ENCODE results near the gene ITGAL. TPM values are rescaled to one million over a fixed set of nuclear protein-coding genes. Genes with fewer than 3 reads are reported as not detected.

Gene ITGAL
- total and polyA plus RNA-seq, 2 of the 13 experiments (the other 11 are each of a cell fraction or from before 2014, with no cell fraction given) = 0.86 to 1.2 TPM

- TF ChIP-seq ATF4 (CRISPR knock-in tag; IDR thresholded peaks at IDR 0.05) = peak in 1 of 2 experiments; percentile 76; a peak in 1 of 4 replicates
- no peak for TF ChIP-seq ZFYVE20 (CRISPR knock-in tag; IDR thresholded peaks at IDR 0.05; ENCODE audit: borderline replicate concordance, low read depth)
- no peak for TF ChIP-seq ZNF510 (CRISPR knock-in tag; IDR thresholded peaks at IDR 0.05; ENCODE audit: low read depth)
- TF ChIP-seq SATB2 (CRISPR knock-in tag; IDR thresholded peaks at IDR 0.05) = peak; percentile 68; the same call in 1 of the 2 replicates
- TF ChIP-seq TOE1 (CRISPR knock-in tag; IDR thresholded peaks at IDR 0.05) = peak; percentile 43; the same call in 1 of the 2 replicates
- peak; percentile 33; the same call in 1 of the 2 replicates for TF ChIP-seq ZKSCAN8 (CRISPR knock-in tag; IDR thresholded peaks at IDR 0.05; ENCODE audit: borderline replicate concordance)
- no peak for TF ChIP-seq SRSF4 (IDR thresholded peaks at IDR 0.05; ENCODE audit: low read depth, low read length, poor library complexity, severe bottlenecking)
- TF ChIP-seq HNRNPUL1 (IDR thresholded peaks at IDR 0.05; ENCODE audit: low read depth, low read length) = no peak
- peak; percentile 83 for TF ChIP-seq GFI1 (CRISPR knock-in tag; IDR thresholded peaks at IDR 0.05; ENCODE audit: borderline replicate concordance)
- TF ChIP-seq, protein P1, sequence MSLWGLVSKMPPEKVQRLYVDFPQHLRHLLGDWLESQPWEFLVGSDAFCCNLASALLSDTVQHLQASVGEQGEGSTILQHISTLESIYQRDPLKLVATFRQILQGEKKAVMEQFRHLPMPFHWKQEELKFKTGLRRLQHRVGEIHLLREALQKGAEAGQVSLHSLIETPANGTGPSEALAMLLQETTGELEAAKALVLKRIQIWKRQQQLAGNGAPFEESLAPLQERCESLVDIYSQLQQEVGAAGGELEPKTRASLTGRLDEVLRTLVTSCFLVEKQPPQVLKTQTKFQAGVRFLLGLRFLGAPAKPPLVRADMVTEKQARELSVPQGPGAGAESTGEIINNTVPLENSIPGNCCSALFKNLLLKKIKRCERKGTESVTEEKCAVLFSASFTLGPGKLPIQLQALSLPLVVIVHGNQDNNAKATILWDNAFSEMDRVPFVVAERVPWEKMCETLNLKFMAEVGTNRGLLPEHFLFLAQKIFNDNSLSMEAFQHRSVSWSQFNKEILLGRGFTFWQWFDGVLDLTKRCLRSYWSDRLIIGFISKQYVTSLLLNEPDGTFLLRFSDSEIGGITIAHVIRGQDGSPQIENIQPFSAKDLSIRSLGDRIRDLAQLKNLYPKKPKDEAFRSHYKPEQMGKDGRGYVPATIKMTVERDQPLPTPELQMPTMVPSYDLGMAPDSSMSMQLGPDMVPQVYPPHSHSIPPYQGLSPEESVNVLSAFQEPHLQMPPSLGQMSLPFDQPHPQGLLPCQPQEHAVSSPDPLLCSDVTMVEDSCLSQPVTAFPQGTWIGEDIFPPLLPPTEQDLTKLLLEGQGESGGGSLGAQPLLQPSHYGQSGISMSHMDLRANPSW (CRISPR knock-in tag; IDR thresholded peaks at IDR 0.05; ENCODE audit: borderline replicate concordance) = no peak; the same call in 1 of the 2 replicates
- TF ChIP-seq CBFB (CRISPR knock-in tag; IDR thresholded peaks at IDR 0.05) = peak; percentile 82
- TF ChIP-seq ZBTB46 (CRISPR knock-in tag; IDR thresholded peaks at IDR 0.05; ENCODE audit: borderline replicate concordance) = no peak
- TF ChIP-seq MTF1 (CRISPR knock-in tag; IDR thresholded peaks at IDR 0.05) = no peak; the same call in 1 of the 2 replicates
- TF ChIP-seq NFE2L2 (IDR thresholded peaks at IDR 0.05; ENCODE audit: low read length) = no peak
- TF ChIP-seq PRDM4 (CRISPR knock-in tag; IDR thresholded peaks at IDR 0.05; ENCODE audit: borderline replicate concordance) = 0 out of 2 replicates have a peak, but pooled peaks have one; percentile 15
- TF ChIP-seq THYN1 (CRISPR knock-in tag; IDR thresholded peaks at IDR 0.05; ENCODE audit: borderline replicate concordance, low read depth) = peak; percentile 71
- TF ChIP-seq, protein P2, sequence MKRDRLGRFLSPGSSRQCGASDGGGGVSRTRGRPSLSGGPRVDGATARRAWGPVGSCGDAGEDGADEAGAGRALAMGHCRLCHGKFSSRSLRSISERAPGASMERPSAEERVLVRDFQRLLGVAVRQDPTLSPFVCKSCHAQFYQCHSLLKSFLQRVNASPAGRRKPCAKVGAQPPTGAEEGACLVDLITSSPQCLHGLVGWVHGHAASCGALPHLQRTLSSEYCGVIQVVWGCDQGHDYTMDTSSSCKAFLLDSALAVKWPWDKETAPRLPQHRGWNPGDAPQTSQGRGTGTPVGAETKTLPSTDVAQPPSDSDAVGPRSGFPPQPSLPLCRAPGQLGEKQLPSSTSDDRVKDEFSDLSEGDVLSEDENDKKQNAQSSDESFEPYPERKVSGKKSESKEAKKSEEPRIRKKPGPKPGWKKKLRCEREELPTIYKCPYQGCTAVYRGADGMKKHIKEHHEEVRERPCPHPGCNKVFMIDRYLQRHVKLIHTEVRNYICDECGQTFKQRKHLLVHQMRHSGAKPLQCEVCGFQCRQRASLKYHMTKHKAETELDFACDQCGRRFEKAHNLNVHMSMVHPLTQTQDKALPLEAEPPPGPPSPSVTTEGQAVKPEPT (CRISPR knock-in tag; IDR thresholded peaks at IDR 0.05; ENCODE audit: low read depth) = 0 out of 2 replicates have a peak, but pooled peaks have one; percentile 6
- TF ChIP-seq SRY (CRISPR knock-in tag; IDR thresholded peaks at IDR 0.05) = peak; percentile 40; the same call in 1 of the 2 replicates
These were observed 62.0 kb downstream of the ITGAL start, which contains the start of gene ZNF747 (continued) for GRCh38 chr16:30534368-30535105.
